Body of pancreas (tissue), 4 donors: ENCODE results near the gene TLDC2.

Experiments used
- CTCF ChIP-seq, 7 experiments: fragments of 450-650 bp in 4 of 7; fragments of 200-600 bp in 3 of 7; sonication (generic) in 3 of 7; IDR thresholded peaks; one replicate each; pipeline ENCODE4 v1.5.1; 2016 to 2019; ENCODE audit warnings: antibody characterized with exemption in 7 of 7
- POLR2A ChIP-seq, 3 donors: fragments of 450-650 bp; IDR thresholded peaks; one replicate each; pipeline ENCODE4 v1.6.1; 2016; ENCODE audit warnings: antibody characterized with exemption in 3 of 3, mild to moderate bottlenecking in 2 of 3

- TF ChIP-seq CTCF (IDR thresholded peaks at IDR 0.05) (no peak), POLR2A (IDR thresholded peaks at IDR 0.05) (no peak)
These were observed 6.0 kb downstream of the TLDC2 start for GRCh38 chr20:36881888-36882287.
